ENCODE results near the gene RASAL1. TPM values are rescaled to one million over a fixed set of nuclear protein-coding genes. Genes with fewer than 3 reads are reported as not detected.

The RASAL1 gene
- polyA plus RNA-seq, 1 of the 3 experiments (the other 2 are of a cell fraction) = not detected

GRCh38 chr12:113105606-113106271, 29.8 kb downstream of the RASAL1 start:
- H3K4me2 ChIP-seq = no peak overlapping the region
- CTCF ChIA-PET = interaction anchor here (2.3 to 2.5 kb wide), 2 partner anchors 7 to 57 kb away, joined by 9 to 12 read pairs; no protein-coding TSS in a partner anchor
- no peaks in the 10 kb centered on the region for H3K9me2 ChIP-seq
- H3K4me3 ChIP-seq (ENCODE audit: low read depth in 2 of 2, low read length in 1 of 2) = no peak overlapping the region
- no peak overlapping the region for H3K9ac ChIP-seq
- no peak overlapping the region for H3K27ac ChIP-seq (ENCODE audit: low read depth in 2 of 2, low read length in 1 of 2)
- no peak overlapping the region for H2AFZ ChIP-seq (ENCODE audit: low read depth)
- TF ChIP-seq PBX3 (IDR thresholded peaks at IDR 0.05) (no peak), SIN3A (IDR thresholded peaks at IDR 0.05; ENCODE audit: borderline replicate concordance, low read depth, low read length) (no peak), MXI1 (IDR thresholded peaks at IDR 0.05; ENCODE audit: low read depth, low read length) (no peak), ZBTB33 (IDR thresholded peaks at IDR 0.05; ENCODE audit: borderline replicate concordance, low read depth) (no peak), EP300 (IDR thresholded peaks at IDR 0.05; ENCODE audit: borderline replicate concordance in 1 of 2, low read depth in 1 of 2, low read length in 1 of 2) (no peak), CTCF (IDR thresholded peaks at IDR 0.05) (no peak), RFX5 (IDR thresholded peaks at IDR 0.05; ENCODE audit: low read length) (no peak), RCOR1 (IDR thresholded peaks at IDR 0.05; ENCODE audit: low read length) (no peak), GABPA (IDR thresholded peaks at IDR 0.05; ENCODE audit: low read depth) (no peak), RXRA (IDR thresholded peaks at IDR 0.05; ENCODE audit: borderline replicate concordance, low read depth) (no peak)
- H3K27me3 ChIP-seq (ENCODE audit: insufficient read depth) = no peaks in the 10 kb centered on the region
- POLR2A ChIA-PET = no interaction called here
- peaks cover 0 to 2% of the 10 kb centered on the region in 2 experiments; a peak in 1 of 4 replicates for H3K4me1 ChIP-seq (ENCODE audit: control insufficient read depth in 1 of 2, insufficient read depth in 2 of 2, low read depth in 1 of 2, low read length in 1 of 2)
- 86% methylated on average over 13 of the region's 15 CpGs for WGBS (ENCODE audit: low lambda C conversion rate)
- no peaks in the 10 kb centered on the region for H4K20me1 ChIP-seq (ENCODE audit: insufficient read depth)
- no peaks in the 10 kb centered on the region for H3K79me2 ChIP-seq (ENCODE audit: insufficient read depth)
- DNase-seq = peak; percentile 21
- no peaks in the 10 kb centered on the region for H3K36me3 ChIP-seq (replicated peaks in 1 of 2; ENCODE audit: control insufficient read depth in 1 of 2, insufficient read depth in 2 of 2, low read length in 1 of 2)
- H3F3A ChIP-seq (replicated peaks; ENCODE audit: insufficient read depth) = no peaks in the 10 kb centered on the region
- H3K9me3 ChIP-seq = no peaks in the 10 kb centered on the region

GRCh38 chr12:113104953-113105510, 30.5 kb downstream of the RASAL1 start:
- ChIA-PET CTCF (interaction anchor here (0.8 to 2.3 kb wide), 3 partner anchors 26 to 69 kb away, joined by 3 to 9 read pairs (median 7); no protein-coding TSS in a partner anchor), POLR2A (no interaction called here)
- H3K9me3 ChIP-seq = no peaks in the 10 kb centered on the region
- H3K27ac ChIP-seq (ENCODE audit: low read depth in 2 of 2, low read length in 1 of 2) = no peak overlapping the region
- no peak for TF ChIP-seq SMC3 (IDR thresholded peaks at IDR 0.05; ENCODE audit: low read depth, low read length)
- no peak for TF ChIP-seq RXRA (IDR thresholded peaks at IDR 0.05; ENCODE audit: borderline replicate concordance, low read depth)
- TF ChIP-seq USF2 (IDR thresholded peaks at IDR 0.05; ENCODE audit: borderline replicate concordance, low read depth, low read length) = no peak
- no peak for TF ChIP-seq USF1 (IDR thresholded peaks at IDR 0.05; ENCODE audit: borderline replicate concordance, low read depth)
- no peak for TF ChIP-seq GATA2 (CRISPR knock-in tag; IDR thresholded peaks at IDR 0.05)
- no peak for TF ChIP-seq CTCF (IDR thresholded peaks at IDR 0.05)
- no peak for TF ChIP-seq NFIC (IDR thresholded peaks at IDR 0.05; ENCODE audit: borderline replicate concordance)
- no peak for TF ChIP-seq RAD21 (IDR thresholded peaks at IDR 0.05; ENCODE audit: low read length)
- no peak for TF ChIP-seq FOXJ3 (CRISPR knock-in tag; IDR thresholded peaks at IDR 0.05)
- H3K27me3 ChIP-seq (ENCODE audit: insufficient read depth) = no peaks in the 10 kb centered on the region
- H4K20me1 ChIP-seq (ENCODE audit: insufficient read depth) = no peaks in the 10 kb centered on the region
- no peak overlapping the region for H3K9ac ChIP-seq
- H3K36me3 ChIP-seq (replicated peaks in 1 of 2; ENCODE audit: control insufficient read depth in 1 of 2, insufficient read depth in 2 of 2, low read length in 1 of 2) = no peaks in the 10 kb centered on the region
- peaks cover 0 to 2% of the 10 kb centered on the region in 2 experiments; a peak in 1 of 4 replicates for H3K4me1 ChIP-seq (ENCODE audit: control insufficient read depth in 1 of 2, insufficient read depth in 2 of 2, low read depth in 1 of 2, low read length in 1 of 2)
- no peaks in the 10 kb centered on the region for H3K79me2 ChIP-seq (ENCODE audit: insufficient read depth)
- no peaks in the 10 kb centered on the region for H3F3A ChIP-seq (replicated peaks; ENCODE audit: insufficient read depth)
- no peak overlapping the region for H3K4me2 ChIP-seq
- DNase-seq = peak; percentile 22
- no peaks in the 10 kb centered on the region for H3K9me2 ChIP-seq
- no peak overlapping the region for H3K4me3 ChIP-seq (ENCODE audit: low read depth in 2 of 2, low read length in 1 of 2)
- H2AFZ ChIP-seq (ENCODE audit: low read depth) = no peak overlapping the region
- WGBS (ENCODE audit: low lambda C conversion rate) = 80% methylated on average over 13 of the region's 13 CpGs
